Activated effector memory CD4-positive, alpha-beta T cell treated with anti-CD3 and anti-CD28 coated beads, Interleukin-2, amount 50 U/mL, for 16 hours (primary cell): Measurements from ENCODE around the gene NSF.
A peak's percentile ranks its signal among the peaks of the same experiment; 100 is the strongest.
"Not testable (repeated sequence)": the region's sequence is repeated elsewhere in the genome, so short reads cannot be mapped to it uniquely, and the experiment has no call there.

Experiments
- DNase-seq: peaks from one replicate; pipeline ENCODE4 v3.0.0-alpha.2; 2020

Gene NSF

GRCh38 chr17:46759141-46759540 is 168.7 kb downstream of the NSF start:
- no peak for DNase-seq

- no peak for DNase-seq
Observed at GRCh38 chr17:46763416-46763815, 172.9 kb downstream of the NSF start.

- no peak for DNase-seq
Observed at GRCh38 chr17:46764000-46764708, 173.7 kb downstream of the NSF start.

GRCh38 chr17:46764709-46765401 is 174.4 kb downstream of the NSF start:
- no peak for DNase-seq

GRCh38 chr17:46765453-46765852 is 175.0 kb downstream of the NSF start:
- DNase-seq: no peak

- no peak for DNase-seq
Observed at GRCh38 chr17:46766493-46767491, 176.3 kb downstream of the NSF start.

- DNase-seq: no peak
Observed at GRCh38 chr17:46768540-46768870, 178.0 kb downstream of the NSF start.

- DNase-seq: not testable (repeated sequence)
Observed at GRCh38 chr17:46768896-46769295, 178.4 kb downstream of the NSF start.

GRCh38 chr17:46769531-46770438 is 179.3 kb downstream of the NSF start:
- no peak for DNase-seq

- no peak for DNase-seq
Observed at GRCh38 chr17:46770439-46770817, 180.0 kb downstream of the NSF start.

GRCh38 chr17:46770818-46771560 is 180.5 kb downstream of the NSF start:
- peak; percentile 71 for DNase-seq

- peak; percentile 66 for DNase-seq
Observed at GRCh38 chr17:46771561-46772474, 181.3 kb downstream of the NSF start.

- peak; percentile 49 for DNase-seq
Observed at GRCh38 chr17:46772475-46773220, 182.2 kb downstream of the NSF start.

- no peak for DNase-seq
Observed at GRCh38 chr17:46773221-46773605, 182.7 kb downstream of the NSF start.

- peak; percentile 59 for DNase-seq
Observed at GRCh38 chr17:46773676-46774075, 183.2 kb downstream of the NSF start.

GRCh38 chr17:46774108-46774737 is 183.8 kb downstream of the NSF start:
- DNase-seq: no peak

GRCh38 chr17:46776298-46777005 is 186.0 kb downstream of the NSF start:
- no peak for DNase-seq
